HG02759 (cell line): ENCODE measurements around the gene PPP1R15B.
"Not testable (repeated sequence)": the region's sequence is repeated elsewhere in the genome, so short reads cannot be mapped to it uniquely, and the experiment has no call there.

Experiments used
- ATAC-seq: cut with Tn5 transposase; IDR thresholded peaks from one replicate; pipeline ENCODE4 v1.9.1; 2021; ENCODE audit warnings: mild to moderate bottlenecking, moderate library complexity; ENCODE audit not compliant: unreplicated experiment

Gene PPP1R15B

GRCh38 chr1:204443871-204444581 is 32.4 kb upstream of the PPP1R15B start:
- no peak for ATAC-seq

GRCh38 chr1:204443260-204443619 is 31.6 kb upstream of the PPP1R15B start:
- no peak for ATAC-seq

- ATAC-seq = no peak
Observed at GRCh38 chr1:204442376-204443259, 31.0 kb upstream of the PPP1R15B start.

GRCh38 chr1:204441558-204441957 is 29.9 kb upstream of the PPP1R15B start:
- ATAC-seq = no peak

- ATAC-seq = no peak
Observed at GRCh38 chr1:204439621-204440375, 28.2 kb upstream of the PPP1R15B start.

GRCh38 chr1:204438628-204439027 is 27.0 kb upstream of the PPP1R15B start:
- ATAC-seq = no peak

GRCh38 chr1:204437796-204438570 is 26.4 kb upstream of the PPP1R15B start:
- ATAC-seq = no peak

GRCh38 chr1:204435872-204436271 is 24.3 kb upstream of the PPP1R15B start:
- no peak for ATAC-seq

- ATAC-seq = no peak
Observed at GRCh38 chr1:204435381-204435831, 23.8 kb upstream of the PPP1R15B start.

- ATAC-seq = no peak
Observed at GRCh38 chr1:204434116-204434755, 22.6 kb upstream of the PPP1R15B start.

- ATAC-seq = no peak
Observed at GRCh38 chr1:204432708-204433107, 21.1 kb upstream of the PPP1R15B start.

- ATAC-seq = peak; percentile 44
Observed at GRCh38 chr1:204431310-204432184, 19.9 kb upstream of the PPP1R15B start.

- ATAC-seq = no peak
Observed at GRCh38 chr1:204429746-204430145, 18.1 kb upstream of the PPP1R15B start.

- ATAC-seq = no peak
Observed at GRCh38 chr1:204426971-204427701, 15.5 kb upstream of the PPP1R15B start.

GRCh38 chr1:204426474-204426873 is 14.9 kb upstream of the PPP1R15B start:
- no peak for ATAC-seq

GRCh38 chr1:204426035-204426436 is 14.4 kb upstream of the PPP1R15B start:
- ATAC-seq = no peak

GRCh38 chr1:204424621-204425020 is 13.0 kb upstream of the PPP1R15B start:
- no peak for ATAC-seq

- ATAC-seq = not testable (repeated sequence)
Observed at GRCh38 chr1:204422061-204422705, 10.6 kb upstream of the PPP1R15B start.
